Adrenal gland (tissue), 5 donors: ENCODE measurements around the gene CACNA1H.
"Not testable (repeated sequence)": the region's sequence is repeated elsewhere in the genome, so short reads cannot be mapped to it uniquely, and the experiment has no call there.

Source experiments
- CTCF ChIP-seq, 6 experiments: fragments of 450-650 bp in 4 of 6; fragments of 200-600 bp in 2 of 6; sonication (generic) in 1 of 6; IDR thresholded peaks; 1 replicate in 5 of 6; 2 replicates in 1 of 6; pipeline versions ENCODE4 v1.5.1 to v1.8.0; 2016 to 2021; ENCODE audit warnings: antibody characterized with exemption in 6 of 6, mild to moderate bottlenecking in 2 of 6, moderate library complexity in 1 of 6
- POLR2A ChIP-seq, 2 donors: fragments of 450-650 bp; IDR thresholded peaks; one replicate each; pipeline ENCODE4 v1.6.1; 2017; ENCODE audit warnings: antibody characterized with exemption in 2 of 2, mild to moderate bottlenecking in 2 of 2, moderate library complexity in 1 of 2
- donor health status: DM: no; HTN: no; CAD: no.

GRCh38 chr16:1228227-1228626 lies 75.3 kb downstream of the CACNA1H start:
- not testable (repeated sequence) for TF ChIP-seq CTCF, POLR2A (IDR thresholded peaks at IDR 0.05)
